GM21529 (cell line): ENCODE results near the gene SLC25A34.

Experiments used
- ATAC-seq: cut with Tn5 transposase; IDR thresholded peaks from one replicate; pipeline ENCODE4 v1.9.1; 2021; ENCODE audit not compliant: unreplicated experiment

SLC25A34 gene

DNA sequence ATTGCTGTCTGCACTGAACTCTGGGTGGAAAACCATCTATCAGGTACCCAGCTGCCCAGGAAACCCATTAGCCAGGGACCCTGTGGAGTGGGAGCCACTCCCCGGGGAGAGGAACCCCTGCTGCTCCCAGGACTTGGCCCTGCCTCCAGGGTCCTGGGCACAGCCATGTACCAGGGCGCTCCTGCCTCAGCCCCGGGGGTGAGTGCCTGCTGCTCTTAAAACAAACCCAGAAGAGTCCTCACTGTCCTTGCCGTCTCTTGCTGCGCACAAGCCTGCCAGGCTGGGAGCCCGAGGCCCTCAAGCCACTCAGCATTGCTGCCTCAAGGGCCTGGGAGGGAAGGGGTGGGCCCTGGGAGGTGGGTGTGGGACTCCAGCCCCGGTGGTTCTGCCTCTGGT is 3.4 kb upstream of the SLC25A34 start:
- ATAC-seq, result no peak

DNA sequence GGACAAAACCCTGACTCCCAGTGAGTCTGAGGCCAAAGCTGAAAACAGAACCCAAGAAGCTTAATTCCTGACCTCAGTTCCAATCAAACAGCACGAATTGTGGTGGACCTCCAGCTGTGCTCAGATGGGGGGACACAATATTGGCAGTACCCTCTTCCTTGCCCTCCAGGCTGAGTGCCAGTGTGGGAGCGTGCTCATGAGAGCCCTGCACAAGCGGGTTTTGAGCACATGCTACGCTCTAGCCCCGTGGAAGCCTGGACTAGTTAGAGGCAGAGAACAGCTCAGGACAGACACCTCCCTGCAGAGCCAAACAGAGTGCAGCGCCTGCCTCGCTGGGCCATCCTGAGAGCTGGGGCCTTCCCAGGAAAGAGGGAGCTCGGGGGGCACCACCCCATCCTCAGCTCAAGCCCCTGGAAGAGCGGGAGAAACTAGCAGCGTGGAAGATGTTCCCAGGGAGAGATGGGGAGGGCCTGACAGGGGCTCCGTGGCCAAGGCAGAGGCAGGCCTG is 2.8 kb upstream of the SLC25A34 start:
- ATAC-seq, result no peak

DNA sequence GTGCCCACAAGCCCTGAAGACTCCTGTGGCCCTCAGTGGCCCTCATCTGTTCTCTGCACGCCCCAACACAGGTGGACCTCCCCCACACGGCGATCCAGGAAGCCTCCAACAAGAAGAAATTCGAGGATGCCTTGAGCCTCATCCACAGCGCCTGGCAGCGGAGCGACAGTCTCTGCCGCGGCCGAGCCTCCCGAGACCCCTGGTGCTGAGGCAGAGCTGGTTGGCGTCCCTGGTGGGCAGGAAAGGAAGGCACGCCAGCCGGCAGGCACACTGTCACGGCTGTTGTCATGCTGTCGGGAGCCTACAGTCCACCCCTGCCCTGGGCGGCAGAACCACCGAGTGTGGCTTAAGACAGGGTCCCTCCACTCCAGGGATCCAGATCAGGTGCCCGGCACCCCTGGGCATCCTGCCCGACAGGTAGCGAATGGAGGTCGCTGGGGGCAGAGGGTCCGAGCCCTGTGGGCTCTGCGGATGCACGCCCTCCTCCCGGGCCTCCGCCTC is 2.3 kb upstream of the SLC25A34 start:
- no peak for ATAC-seq

DNA sequence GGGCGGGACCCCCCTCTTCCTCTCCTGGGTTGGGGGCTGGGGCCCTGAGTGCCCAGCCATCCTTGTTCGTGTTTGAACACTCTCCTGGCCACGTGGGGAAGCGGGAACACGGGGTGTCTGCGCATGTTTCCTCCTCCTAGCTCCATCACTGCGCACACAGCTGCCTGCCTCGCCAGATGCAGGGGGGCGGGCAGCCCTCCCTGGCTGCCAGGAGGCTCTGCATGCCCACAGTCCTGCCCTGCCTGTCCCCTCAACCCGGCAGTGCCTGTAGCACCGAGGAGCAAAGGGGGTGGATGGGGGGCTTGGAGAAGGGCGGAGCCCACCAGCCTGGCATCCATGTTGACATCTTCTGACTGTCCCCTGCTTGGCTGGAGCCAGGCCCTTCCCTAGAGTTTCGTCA is 1.8 kb upstream of the SLC25A34 start:
- no peak for ATAC-seq

DNA sequence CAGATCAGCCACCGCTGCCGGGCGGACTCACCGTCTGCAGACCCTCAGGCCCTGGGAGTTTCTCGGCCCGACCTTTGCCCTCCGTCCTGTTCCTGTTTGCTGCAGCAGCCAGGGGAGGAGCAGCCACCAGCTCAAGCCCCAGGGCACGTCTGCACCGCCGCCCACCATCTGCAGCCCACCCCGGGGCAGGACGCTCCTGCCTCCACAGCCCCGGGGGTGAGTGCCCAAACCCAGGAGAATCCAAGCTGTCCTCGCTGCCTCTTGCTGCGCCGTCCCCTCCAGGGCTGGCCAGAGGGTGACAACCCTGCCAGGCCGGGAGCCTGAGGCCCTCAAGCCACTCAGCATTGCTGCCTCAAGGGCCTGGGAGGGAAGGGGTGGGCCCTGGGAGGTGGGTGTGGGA is 1.2 kb upstream of the SLC25A34 start:
- ATAC-seq, result no peak

DNA sequence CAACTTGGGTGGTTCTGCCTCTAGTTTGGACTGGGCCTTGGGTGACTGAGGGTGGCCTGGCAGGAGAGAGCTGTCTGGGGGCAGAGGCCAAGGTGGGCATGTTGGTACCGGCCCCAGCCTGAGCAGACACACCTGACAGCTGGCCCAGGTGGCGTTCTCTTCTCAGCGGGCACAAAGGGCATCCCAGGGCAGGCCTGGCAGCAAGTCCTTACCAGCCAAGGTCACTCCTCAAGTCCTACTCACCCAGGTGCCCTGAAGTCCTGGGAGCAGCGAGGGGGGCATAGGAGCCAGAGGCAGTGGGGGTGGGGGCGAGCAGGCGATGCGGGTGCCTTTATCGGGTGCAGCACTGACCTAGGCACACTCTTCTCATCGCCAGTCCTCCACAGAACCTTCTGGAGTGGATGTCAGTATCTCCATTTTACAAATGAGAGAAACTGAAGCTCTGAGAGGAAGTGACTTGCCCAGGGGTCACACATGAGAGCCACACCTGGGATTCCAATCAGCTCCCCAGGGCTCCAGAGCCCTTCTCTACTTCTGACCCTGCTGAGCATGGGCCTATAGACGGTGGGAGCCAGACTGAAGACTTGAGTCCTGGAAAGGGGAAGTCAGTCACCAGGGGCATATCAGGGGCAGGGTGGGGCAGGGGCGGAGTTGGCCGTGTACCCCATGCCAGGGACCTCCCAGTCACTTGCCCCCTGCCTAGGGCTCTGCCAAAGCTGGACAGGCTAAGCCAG is 587 bp upstream of the SLC25A34 start:
- ATAC-seq, result no peak

DNA sequence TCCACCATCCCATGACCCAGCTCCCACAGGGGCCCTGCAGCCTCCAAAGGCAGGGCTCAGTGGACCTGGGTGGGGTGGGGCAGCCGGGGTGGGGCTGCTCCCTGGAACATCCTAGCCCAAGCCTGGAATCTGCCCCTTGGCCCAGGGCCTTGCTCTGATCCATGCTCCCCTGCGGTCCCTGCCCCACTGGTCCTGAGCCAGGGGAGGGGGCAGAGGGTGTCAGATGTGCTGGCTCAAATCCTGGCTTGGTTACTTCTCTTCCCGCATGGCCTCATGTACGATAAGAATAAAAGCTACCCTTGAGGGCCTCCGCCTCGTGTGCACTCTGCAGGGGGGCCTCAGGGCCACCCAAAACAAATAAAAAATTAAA is 819 bp downstream of the SLC25A34 start:
- no peak for ATAC-seq

DNA sequence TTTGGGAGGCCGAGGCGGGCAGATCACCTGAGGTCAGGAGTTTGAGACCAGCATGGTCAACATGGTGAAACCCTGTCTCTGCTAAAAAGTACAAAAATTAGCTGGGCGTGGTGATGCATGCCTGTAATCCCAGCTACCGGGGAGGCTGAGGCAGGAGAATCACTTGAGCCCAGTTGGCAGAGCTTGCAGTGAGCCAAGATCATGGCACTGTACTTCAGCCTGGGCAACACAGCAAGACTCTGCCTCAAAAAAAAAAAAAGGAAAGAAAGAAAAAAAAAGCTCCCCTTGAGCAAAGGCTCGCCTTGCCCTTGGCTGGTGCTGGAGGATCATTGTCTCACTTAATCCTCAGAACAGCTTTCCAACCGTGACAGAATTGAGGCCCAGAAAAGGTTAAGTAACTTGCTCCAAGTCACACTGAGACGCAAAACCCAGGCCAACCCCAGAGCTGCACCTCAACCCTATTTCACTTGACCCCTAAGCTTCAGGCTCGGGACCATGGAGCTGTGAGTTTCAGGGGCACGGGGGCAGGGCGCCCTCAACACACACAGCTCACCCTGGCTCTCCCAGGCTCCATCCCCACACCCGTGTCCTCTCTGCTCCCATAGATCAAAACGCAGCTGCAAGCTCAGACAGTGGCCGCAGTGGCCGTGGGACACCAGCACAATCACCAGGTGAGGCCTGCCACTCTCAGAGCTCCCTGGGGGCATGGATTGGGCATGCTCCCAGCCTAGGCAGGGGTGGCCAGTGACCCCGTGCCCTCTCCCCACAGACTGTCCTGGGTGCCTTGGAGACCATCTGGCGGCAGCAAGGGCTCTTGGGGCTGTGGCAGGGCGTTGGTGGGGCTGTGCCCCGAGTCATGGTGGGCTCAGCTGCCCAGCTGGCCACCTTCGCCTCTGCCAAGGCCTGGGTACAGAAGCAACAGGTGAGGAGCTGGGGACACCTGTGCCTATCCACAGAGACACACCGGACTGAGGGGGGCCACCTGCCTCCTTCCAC is 1.6 kb downstream of the SLC25A34 start:
- no peak for ATAC-seq

DNA sequence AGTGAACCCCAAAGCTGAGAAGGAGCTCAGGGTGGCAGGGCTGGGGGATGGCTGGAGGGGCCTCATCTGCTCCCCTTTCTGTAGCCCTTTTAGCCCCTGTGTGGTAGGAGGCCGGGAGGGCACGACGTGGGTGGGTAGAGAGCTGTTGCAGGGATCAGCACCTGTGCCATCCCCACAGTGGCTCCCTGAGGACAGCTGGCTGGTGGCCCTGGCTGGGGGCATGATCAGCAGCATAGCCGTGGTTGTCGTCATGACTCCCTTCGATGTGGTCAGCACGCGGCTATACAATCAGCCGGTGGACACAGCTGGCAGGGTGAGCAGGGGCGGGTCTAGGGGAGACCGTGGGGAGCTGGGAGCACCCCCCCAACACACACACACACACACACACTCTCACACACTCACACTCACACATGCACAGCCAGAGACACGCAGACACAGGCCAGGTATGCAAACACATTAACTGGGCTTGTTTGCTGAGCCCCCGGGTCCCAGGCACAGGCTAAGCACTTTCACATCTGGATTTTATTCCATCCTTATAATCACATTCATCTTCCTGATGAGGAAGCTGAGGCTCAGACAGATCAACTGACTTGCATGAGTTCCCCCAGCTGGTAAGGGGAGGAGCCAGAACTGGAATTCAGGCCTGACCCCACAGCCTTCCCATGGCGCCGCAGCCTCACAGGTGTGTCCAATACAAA is 2.5 kb downstream of the SLC25A34 start:
- no peak for ATAC-seq

DNA sequence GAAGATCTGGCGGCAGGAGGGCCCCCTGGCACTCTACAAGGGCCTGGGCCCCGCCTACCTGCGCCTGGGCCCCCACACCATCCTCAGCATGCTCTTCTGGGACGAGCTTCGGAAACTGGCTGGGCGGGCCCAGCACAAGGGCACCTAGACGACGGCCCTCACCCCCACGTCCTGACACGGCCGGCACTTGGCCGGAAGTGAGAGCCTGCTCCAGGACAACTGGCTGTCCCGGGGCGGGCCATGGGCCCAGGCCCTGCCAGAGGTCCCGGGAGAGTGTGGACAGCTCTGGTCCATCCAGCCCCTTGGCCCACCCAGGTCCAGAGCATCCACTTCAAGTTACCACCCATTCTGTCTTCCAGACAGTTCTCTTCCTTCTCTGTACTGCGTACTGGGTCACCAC is 3.2 kb downstream of the SLC25A34 start:
- no peak for ATAC-seq

DNA sequence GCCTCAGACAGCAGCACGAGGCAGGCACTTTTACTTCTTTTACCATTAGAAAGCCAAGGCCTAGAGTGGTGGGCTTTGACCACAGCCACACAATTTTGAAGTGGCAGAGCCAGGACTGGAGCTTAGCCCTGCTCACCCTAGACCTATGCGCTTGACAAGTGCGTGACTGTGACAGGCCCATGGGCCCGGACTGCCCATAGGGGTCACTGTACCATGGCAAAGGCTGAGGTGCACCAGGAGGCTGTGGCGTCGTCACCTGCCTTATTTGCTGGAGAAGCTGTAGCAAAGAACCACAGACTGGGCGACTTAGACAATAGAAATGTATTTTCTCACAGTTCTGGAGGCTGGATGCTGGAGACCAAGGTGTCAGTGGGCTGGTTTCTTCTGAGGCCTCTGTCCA is 3.7 kb downstream of the SLC25A34 start:
- no peak for ATAC-seq

DNA sequence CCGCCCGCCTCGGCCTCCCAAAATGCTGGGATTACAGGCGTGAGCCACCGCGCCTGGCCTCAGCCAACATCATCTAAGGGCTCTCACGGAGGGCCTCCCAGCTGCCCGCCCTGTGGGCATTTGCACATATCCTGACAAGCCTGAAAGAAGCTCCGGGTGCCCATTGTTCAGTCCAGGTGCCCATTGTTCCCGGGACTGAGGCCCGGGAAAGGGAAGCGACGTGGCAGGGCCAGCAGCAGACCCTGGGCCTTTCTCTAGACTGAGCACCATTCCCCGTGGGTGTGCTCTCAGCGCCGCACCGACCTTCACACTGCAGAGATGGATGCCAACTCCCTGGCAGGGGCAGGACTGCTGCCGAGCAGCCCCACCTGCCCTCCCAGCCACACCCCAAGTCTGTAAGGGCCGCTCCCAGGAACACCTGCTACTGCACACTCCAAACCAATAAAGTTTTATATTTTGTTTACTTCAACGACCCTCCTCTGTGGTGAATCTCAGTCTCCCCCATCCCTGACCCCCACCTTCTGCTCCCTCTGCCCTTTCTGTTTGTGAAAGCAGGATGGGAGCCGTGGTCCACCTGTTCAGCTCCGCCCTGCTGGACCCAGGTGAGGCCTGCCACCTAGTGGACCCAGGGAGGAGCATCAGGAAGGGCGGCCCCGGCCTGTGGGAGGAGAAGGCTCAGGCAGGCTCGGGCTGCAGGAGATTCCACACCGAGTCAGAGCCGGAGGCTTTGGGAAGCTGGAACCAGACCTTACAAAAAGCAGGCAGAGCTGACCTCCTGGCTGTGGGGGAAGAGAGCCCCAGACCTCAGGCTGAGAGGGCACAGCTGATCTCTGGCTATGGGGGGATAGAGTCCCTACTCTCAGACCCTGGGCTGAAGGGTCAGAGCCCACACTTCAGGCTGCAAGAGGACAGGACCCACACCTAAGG is 5.1 kb downstream of the SLC25A34 start:
- ATAC-seq, result peak; percentile 77

DNA sequence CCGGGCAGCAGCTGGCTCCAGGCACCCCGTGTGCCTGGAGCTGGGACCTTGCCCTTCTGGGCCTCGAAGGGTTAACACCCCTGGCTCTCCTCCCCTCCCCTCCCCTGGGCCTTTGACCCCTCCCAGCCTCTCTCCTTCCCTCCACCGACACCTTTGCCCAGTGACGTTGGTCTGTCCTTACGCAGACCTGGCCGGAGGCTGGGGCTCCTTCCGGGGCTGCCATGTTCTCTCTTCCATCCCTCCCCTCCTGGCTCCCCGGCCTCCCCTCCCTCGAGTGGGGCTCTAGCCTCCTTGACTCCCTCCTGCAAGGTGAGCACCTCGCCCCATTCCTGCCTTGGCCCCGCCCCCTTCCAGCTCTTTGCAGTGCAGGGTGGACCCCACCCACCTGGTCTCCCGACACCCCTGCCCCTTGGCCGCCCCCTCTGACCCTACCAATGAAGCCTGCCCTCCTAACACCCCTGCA is 6.3 kb downstream of the SLC25A34 start, which contains the start of gene TMEM82:
Gene TMEM82 (plus strand): TSS at position 161 of the 463 bp plus-strand sequence. CDS start 61 bp downstream, at position 222.
- ATAC-seq, result no peak

DNA sequence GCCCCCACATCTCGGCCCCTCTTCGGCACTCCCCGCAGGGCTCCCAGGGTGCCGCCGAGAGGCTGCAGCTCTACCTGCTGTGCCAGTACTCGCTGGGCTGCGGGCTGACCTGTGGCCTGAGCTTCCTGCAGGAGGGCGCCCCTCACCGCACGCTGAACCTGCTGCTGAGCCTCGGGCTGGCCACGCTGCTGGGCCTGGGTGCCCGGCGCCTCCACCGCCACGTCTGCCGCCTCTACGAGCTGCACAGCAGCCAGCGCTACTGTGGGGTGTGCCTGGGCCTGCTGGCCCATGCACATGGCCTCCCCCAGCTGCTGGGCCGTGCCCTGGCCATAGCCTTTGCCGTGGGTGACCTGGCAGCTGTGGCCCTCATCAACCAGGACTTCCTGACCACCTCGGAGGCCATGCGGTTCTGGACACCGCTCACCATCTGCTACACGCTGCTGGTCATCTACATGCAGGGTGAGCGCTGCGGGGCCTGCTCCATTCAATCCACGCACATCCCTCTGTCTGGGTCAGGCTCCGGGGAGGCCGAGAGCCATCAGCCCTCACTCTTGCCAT is 8.1 kb downstream of the SLC25A34 start:
- no peak for ATAC-seq

DNA sequence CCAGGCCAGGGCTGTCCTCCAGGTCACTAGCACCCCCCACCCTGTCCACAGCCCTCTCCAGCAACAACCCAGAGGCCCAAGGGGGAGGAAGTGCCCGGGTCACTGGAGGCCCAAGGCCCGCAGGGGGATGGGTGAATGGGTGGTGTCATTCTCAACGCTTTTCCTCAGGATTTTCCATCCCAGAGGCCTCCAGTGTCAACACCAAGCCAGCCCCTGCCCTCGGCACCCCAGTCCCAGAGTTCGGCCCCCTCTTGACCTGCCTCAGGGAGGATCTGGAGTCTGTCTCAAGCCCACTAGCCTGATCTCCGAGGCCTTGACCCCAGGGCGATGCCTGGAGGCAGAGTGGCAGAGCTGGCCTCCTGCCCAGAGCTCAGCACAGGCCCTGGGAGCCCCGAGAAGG is 11.3 kb downstream of the SLC25A34 start:
- no peak for ATAC-seq

DNA sequence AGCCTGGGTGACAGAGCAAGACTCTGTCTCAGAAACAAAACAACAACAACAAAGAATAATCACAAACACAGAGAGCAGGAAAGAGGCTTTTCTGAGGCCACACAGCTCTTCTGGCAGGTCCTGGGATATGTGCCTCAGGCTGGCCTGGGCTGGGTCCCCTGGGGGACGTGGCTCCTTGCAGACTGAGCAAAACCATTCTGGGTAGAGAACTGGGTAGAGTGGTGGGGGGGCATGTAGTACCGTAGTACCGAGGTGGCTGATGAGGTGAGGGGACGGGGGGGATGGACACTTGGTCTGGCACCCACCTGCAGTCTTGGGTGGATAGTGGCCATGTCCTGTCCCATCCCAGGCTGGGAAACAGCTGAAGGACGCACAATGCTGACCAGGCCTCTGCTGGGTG is 12.2 kb downstream of the SLC25A34 start:
- no peak for ATAC-seq

DNA sequence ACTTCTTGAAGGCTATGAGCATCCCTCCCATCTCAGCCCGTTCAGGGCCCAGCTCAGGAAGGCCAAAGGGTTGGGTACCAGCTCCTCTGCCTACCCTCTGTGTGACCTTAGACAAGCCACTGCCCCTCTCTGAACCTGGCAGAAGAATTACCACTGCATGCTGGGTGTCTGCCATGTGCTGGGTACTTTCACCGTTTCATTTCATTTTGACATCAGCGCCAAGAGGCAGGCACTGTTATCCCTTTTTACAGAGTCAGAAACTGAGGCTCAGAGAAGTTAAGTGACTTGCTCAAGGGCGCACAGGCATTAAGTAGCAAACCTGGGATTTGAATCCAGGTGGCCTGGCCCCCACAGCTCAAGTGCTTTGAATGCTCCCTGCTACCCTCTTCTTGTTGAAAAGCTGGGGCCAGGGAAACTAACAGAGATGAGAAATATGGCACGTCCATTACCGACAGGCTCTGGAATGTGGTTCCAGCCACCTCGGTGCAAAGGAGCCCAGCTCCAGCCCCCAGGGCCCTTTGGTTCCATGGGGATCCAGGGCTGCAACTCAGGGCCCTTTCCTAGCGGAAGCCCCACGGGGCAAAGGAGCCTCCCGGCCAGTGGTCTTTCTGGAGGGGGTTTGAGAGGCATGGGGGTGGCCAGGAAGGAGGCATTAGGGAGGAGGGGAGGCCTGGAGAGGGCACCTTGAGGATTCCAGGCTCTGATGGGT is 12.8 kb downstream of the SLC25A34 start:
- ATAC-seq, result no peak

DNA sequence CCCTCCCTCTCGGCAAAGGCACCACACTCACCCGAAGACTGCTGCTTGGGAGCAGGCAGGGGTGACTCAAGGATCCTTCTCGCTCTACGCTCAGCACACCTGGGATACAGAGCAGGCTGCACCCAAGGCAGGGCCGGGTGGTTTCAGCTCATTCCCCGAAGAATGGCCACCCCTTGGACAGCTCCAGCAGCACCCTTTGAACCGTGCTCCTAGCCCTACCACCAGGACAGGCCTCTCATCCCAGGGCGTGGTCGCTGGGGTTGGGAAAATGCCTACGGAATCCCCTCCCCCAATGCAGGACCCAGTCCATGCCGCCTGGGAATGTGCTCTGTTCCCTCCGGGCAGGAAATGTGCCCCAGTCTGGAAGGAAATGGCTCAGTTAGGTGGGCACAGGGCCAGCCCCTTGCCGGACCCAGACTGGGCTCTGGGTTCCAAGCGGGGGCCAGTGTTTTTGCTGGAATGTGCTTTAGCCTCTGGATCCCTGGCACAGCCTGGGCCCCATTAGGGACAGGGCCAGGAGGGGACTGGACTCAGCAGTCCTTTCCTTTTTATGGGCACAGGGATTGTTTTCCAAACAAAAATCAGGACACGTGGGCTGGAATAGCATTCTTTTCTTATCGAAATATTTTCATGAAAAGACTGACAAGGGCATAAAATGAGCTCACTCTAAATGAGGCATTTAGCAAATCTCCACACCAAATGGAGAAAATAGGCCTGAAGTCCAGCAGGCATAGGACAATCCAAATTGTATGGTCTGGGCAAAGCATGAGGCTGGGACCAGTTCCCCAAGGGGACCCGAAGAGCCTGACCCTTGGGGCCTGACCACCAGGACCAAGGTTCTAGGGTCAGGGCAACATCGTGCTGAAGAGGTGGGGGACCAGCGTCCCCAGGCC is 13.6 kb downstream of the SLC25A34 start:
- ATAC-seq, result no peak
